Measurements from ENCODE around the gene TLE5.

- no peak for TF ChIP-seq CTCF (IDR thresholded peaks at IDR 0.05)
- no peak for TF ChIP-seq POLR2A (IDR thresholded peaks at IDR 0.05)
- TF ChIP-seq EP300 (IDR thresholded peaks at IDR 0.05) = no peak
Measured at GRCh38 chr19:3055741-3056416, 6.4 kb downstream of the TLE5 start.

All from tibial nerve (tissue), 4 donors.